Measurements from ENCODE around the gene DEGS2. TPM values are rescaled to one million over a fixed set of nuclear protein-coding genes. Genes with fewer than 3 reads are reported as not detected.

The DEGS2 gene
- total and polyA plus RNA-seq, 10 donors: 0.33 to 3.2 (median 1.3) TPM

DNA sequence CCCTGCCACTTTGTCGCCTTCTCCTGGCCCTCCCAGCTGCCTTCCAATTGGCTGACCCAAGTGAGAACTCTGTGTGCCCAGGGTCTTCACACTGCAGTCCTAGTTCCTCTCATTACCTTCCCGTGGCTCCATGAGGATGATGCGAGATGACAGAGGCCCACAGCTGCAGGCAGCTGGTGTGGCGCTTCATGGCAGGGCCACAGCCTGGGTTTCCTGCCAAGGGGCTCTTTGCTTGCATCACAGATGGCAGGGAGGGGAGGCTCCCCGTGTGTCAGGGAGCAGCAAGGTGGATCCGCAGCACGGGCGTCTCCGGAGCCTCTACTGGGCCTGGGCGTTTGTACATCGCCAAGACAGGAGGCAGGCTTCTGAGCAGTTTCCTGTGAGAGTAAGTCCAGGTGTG lies 28.9 kb downstream of the DEGS2 start:
- TF ChIP-seq POLR2AphosphoS5 (IDR thresholded peaks at IDR 0.05): peak in 1 of 3 donors; percentile 44
- TF ChIP-seq, protein P1, sequence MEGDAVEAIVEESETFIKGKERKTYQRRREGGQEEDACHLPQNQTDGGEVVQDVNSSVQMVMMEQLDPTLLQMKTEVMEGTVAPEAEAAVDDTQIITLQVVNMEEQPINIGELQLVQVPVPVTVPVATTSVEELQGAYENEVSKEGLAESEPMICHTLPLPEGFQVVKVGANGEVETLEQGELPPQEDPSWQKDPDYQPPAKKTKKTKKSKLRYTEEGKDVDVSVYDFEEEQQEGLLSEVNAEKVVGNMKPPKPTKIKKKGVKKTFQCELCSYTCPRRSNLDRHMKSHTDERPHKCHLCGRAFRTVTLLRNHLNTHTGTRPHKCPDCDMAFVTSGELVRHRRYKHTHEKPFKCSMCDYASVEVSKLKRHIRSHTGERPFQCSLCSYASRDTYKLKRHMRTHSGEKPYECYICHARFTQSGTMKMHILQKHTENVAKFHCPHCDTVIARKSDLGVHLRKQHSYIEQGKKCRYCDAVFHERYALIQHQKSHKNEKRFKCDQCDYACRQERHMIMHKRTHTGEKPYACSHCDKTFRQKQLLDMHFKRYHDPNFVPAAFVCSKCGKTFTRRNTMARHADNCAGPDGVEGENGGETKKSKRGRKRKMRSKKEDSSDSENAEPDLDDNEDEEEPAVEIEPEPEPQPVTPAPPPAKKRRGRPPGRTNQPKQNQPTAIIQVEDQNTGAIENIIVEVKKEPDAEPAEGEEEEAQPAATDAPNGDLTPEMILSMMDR (IDR thresholded peaks at IDR 0.05 in 8 of 11, conservative IDR thresholded peaks at IDR 0.05 in 3 of 11): no peak
- WGBS, 5 donors: 89 to 94% (median 90%) methylated on average over 9 to 11 of the region's 11 CpGs
- Histone ChIP-seq H3K4me3 (no peak overlapping the region), H3K36me3 (peaks cover 0 to 100% (median 100%) of the 10 kb centered on the region in 6 donors), H3K27ac (no peak overlapping the region), H3K27me3 (replicated peaks in 1 of 7) (no peaks in the 10 kb centered on the region), H3K4me1 (no peaks in the 10 kb centered on the region), H3K9me3 (no peaks in the 10 kb centered on the region)
- intact Hi-C loops (cut with DNase I; ENCODE audit: low total_unique reads): no loop called here
- no peak for DNase-seq

DNA sequence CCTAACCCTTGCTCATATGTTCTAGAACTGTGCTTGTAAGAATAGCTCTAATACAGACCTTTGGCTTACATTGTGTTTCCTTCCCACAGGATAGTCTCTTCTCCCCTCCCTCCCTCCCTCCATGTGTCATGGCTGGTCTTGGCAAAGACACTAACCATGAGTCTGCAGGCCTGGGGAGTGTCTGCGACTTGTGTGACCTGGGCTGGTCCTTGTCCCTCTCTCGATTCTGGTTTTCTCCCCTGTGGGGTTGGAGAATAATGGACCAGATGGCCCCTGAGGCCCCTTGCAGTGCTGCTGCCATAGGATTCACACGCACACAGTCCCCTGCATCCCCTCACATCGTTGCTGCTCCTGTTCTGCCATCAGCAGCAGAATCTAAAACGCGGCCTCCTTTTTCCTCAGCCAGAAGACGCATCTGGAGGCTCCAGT lies 30.3 kb downstream of the DEGS2 start:
- Histone ChIP-seq H3K27me3 (replicated peaks in 1 of 7) (no peaks in the 10 kb centered on the region), H3K9me3 (no peaks in the 10 kb centered on the region), H3K36me3 (peaks cover 0 to 100% (median 95%) of the 10 kb centered on the region in 6 donors), H3K4me3 (no peak overlapping the region), H3K27ac (no peak overlapping the region), H3K4me1 (no peaks in the 10 kb centered on the region)
- WGBS, 5 donors: 82 to 91% (median 89%) methylated on average over 7 of the region's 7 CpGs
- no peak for DNase-seq
- intact Hi-C loops (cut with DNase I; ENCODE audit: low total_unique reads): no loop called here
- TF ChIP-seq POLR2A (IDR thresholded peaks at IDR 0.05): no peak
- TF ChIP-seq POLR2AphosphoS5 (IDR thresholded peaks at IDR 0.05): no peak
- TF ChIP-seq, protein P1 (IDR thresholded peaks at IDR 0.05 in 8 of 11, conservative IDR thresholded peaks at IDR 0.05 in 3 of 11): no peak

DNA sequence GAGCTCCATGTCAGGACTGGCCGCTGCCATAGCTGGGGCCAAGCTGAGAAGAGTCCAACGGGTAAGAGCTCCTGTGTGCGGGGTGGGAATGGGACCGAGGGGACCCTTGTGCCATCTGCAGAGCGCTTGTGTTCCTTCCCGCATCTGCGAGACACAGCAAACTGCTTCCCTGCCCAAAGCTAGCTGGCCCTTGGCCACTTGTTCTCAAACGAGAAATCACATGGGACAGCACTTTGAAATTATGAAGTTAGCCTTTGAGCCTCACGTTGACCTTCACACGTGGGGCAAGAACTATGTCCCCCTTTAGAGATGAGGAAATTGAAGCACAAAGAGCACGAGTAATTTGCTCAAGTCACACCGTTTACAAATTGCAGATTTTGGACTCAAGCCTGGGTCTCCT lies 30.8 kb downstream of the DEGS2 start:
- TF ChIP-seq POLR2AphosphoS5 (IDR thresholded peaks at IDR 0.05) (peak in 1 of 3 donors; percentile 25), POLR2A (IDR thresholded peaks at IDR 0.05) (no peak)
- TF ChIP-seq, protein P1 (IDR thresholded peaks at IDR 0.05 in 8 of 11, conservative IDR thresholded peaks at IDR 0.05 in 3 of 11): no peak
- no peak for DNase-seq
- no peak overlapping the region for H3K4me3 ChIP-seq
- WGBS, 5 donors: 90 to 92% (median 91%) methylated on average over 10 to 12 of the region's 12 CpGs
- H3K36me3 ChIP-seq: peaks cover 0 to 100% (median 95%) of the 10 kb centered on the region in 6 donors
- H3K27me3 ChIP-seq (replicated peaks in 1 of 7): no peaks in the 10 kb centered on the region
- H3K27ac ChIP-seq: no peak overlapping the region
- intact Hi-C loops (cut with DNase I; ENCODE audit: low total_unique reads): no loop called here
- H3K4me1 ChIP-seq: no peaks in the 10 kb centered on the region
- H3K9me3 ChIP-seq: no peaks in the 10 kb centered on the region

GRCh38 chr14:100127853-100128455 lies 31.5 kb downstream of the DEGS2 start:
- DNase-seq: no peak
- intact Hi-C loops (cut with DNase I; ENCODE audit: low total_unique reads): no loop called here
- no peak for TF ChIP-seq POLR2A (IDR thresholded peaks at IDR 0.05)
- TF ChIP-seq, protein P1 (IDR thresholded peaks at IDR 0.05 in 8 of 11, conservative IDR thresholded peaks at IDR 0.05 in 3 of 11): no peak
- peak in 1 of 3 donors; percentile 50 for TF ChIP-seq POLR2AphosphoS5 (IDR thresholded peaks at IDR 0.05)
- no peak overlapping the region for H3K4me3 ChIP-seq
- WGBS, 5 donors: 92 to 96% (median 95%) methylated on average over 7 to 12 of the region's 12 CpGs
- H3K9me3 ChIP-seq: no peaks in the 10 kb centered on the region
- peaks cover 0 to 100% (median 91%) of the 10 kb centered on the region in 6 donors for H3K36me3 ChIP-seq
- no peak overlapping the region for H3K27ac ChIP-seq
- H3K4me1 ChIP-seq: no peaks in the 10 kb centered on the region
- H3K27me3 ChIP-seq (replicated peaks in 1 of 7): no peaks in the 10 kb centered on the region

Measured in spleen (tissue), 11 donors.